Prostate gland (tissue), 2 donors: ENCODE data around the gene OLFML2B.

Experiments used
- CTCF ChIP-seq, 4 experiments: fragments of 200-600 bp in 2 of 4; fragments of 450-650 bp in 2 of 4; sonication (generic) in 2 of 4; IDR thresholded peaks; 1 replicate in 3 of 4; 2 replicates in 1 of 4; pipeline ENCODE4 v1.5.1; 2016 to 2019; ENCODE audit warnings: antibody characterized with exemption in 4 of 4, mild to moderate bottlenecking in 2 of 4, moderate library complexity in 2 of 4
- POLR2AphosphoS5 ChIP-seq: sonication (generic); formaldehyde crosslinking; IDR thresholded peaks from one replicate; pipeline ENCODE4 v1.6.1; 2017; ENCODE audit warnings: antibody characterized with exemption

- TF ChIP-seq POLR2AphosphoS5 (no peak), CTCF (IDR thresholded peaks at IDR 0.05) (no peak)
These were observed 8.5 kb downstream of the OLFML2B start for GRCh38 chr1:162015196-162015595.
